ENCODE results near the gene HCST.
"Not testable (repeated sequence)": the region's sequence is repeated elsewhere in the genome, so short reads cannot be mapped to it uniquely, and the experiment has no call there.

The HCST gene

DNA sequence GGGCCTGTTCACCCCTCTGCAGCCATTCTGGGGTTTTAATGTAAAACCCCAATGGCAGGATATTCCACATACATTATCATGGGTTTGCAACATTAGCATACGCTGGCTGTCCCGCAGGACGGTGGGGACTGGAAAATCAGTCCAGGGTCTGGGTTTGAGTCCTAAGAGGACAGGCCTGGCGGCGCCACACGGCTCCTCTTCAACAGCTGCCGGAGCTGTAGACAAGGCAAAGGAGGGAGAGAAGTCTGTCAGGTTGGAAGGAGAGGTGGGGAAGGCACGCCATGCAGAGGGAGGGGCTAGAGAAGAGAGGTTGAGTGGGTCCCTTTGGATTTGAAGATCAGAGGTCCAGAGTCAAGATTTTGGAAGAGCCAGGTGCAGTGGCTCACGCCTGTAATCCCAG is 13.9 kb upstream of the HCST start:
- no peak for ATAC-seq
- TF ChIP-seq SNAI2 (CRISPR knock-in tag; IDR thresholded peaks at IDR 0.05) (no peak), ZFP30 (CRISPR knock-in tag; IDR thresholded peaks at IDR 0.05) (no peak), ISL1 (CRISPR knock-in tag; IDR thresholded peaks at IDR 0.05) (no peak), CSDC2 (CRISPR knock-in tag; IDR thresholded peaks at IDR 0.05) (no peak), ZNF70 (CRISPR knock-in tag; IDR thresholded peaks at IDR 0.05) (no peak), PPARA (CRISPR knock-in tag; IDR thresholded peaks at IDR 0.05; ENCODE audit: borderline replicate concordance) (no peak), BACH2 (CRISPR knock-in tag; IDR thresholded peaks at IDR 0.05; ENCODE audit: borderline replicate concordance) (no peak), GLIS3 (CRISPR knock-in tag; IDR thresholded peaks at IDR 0.05) (no peak)
- TF ChIP-seq, protein P1, sequence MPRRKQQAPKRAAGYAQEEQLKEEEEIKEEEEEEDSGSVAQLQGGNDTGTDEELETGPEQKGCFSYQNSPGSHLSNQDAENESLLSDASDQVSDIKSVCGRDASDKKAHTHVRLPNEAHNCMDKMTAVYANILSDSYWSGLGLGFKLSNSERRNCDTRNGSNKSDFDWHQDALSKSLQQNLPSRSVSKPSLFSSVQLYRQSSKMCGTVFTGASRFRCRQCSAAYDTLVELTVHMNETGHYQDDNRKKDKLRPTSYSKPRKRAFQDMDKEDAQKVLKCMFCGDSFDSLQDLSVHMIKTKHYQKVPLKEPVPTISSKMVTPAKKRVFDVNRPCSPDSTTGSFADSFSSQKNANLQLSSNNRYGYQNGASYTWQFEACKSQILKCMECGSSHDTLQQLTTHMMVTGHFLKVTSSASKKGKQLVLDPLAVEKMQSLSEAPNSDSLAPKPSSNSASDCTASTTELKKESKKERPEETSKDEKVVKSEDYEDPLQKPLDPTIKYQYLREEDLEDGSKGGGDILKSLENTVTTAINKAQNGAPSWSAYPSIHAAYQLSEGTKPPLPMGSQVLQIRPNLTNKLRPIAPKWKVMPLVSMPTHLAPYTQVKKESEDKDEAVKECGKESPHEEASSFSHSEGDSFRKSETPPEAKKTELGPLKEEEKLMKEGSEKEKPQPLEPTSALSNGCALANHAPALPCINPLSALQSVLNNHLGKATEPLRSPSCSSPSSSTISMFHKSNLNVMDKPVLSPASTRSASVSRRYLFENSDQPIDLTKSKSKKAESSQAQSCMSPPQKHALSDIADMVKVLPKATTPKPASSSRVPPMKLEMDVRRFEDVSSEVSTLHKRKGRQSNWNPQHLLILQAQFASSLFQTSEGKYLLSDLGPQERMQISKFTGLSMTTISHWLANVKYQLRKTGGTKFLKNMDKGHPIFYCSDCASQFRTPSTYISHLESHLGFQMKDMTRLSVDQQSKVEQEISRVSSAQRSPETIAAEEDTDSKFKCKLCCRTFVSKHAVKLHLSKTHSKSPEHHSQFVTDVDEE (CRISPR knock-in tag; IDR thresholded peaks at IDR 0.05) = no peak

GRCh38 chr19:35889370-35890112 is 12.8 kb upstream of the HCST start:
- no peak for ATAC-seq

DNA sequence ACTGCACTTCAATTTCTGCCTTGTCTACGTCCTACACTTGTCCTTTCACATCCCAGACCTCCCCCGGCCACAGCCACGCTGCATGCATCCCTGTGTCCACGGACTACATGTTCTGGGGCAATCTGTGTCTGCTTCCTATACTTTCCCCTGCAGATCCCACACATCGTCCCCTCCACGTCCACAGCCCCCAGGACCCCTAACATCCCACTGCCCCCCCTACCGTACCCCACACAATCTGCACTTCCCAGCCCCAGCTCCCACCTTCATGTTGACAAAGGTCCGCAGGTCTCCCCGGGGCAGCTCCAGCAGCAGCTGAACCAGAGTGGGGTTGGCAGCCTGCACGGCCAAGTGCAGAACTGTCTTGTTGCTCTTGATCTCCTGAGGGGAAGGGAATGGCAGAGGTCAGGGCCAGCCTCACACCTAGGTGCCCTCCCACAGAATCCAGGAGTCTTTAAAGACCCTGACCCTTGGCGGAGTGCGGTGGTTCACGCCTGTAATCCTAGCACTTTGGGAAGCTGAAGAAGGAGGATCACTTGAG is 12.1 kb upstream of the HCST start:
- TF ChIP-seq OSR1 (CRISPR knock-in tag; IDR thresholded peaks at IDR 0.05) = no peak
- TF ChIP-seq TCF4 (CRISPR knock-in tag; IDR thresholded peaks at IDR 0.05; ENCODE audit: borderline replicate concordance) = no peak
- no peak for TF ChIP-seq ZFP30 (CRISPR knock-in tag; IDR thresholded peaks at IDR 0.05)
- TF ChIP-seq BACH2 (CRISPR knock-in tag; IDR thresholded peaks at IDR 0.05; ENCODE audit: borderline replicate concordance) = no peak
- TF ChIP-seq GLIS3 (CRISPR knock-in tag; IDR thresholded peaks at IDR 0.05) = no peak
- ATAC-seq = no peak

More at GRCh38 chr19:35889370-35890112, 12.8 kb upstream of the HCST start:
- TF ChIP-seq TCF4 (CRISPR knock-in tag; IDR thresholded peaks at IDR 0.05; ENCODE audit: borderline replicate concordance) (no peak), ZFP30 (CRISPR knock-in tag; IDR thresholded peaks at IDR 0.05) (no peak), SNAI2 (CRISPR knock-in tag; IDR thresholded peaks at IDR 0.05) (no peak)
- TF ChIP-seq, protein P2, sequence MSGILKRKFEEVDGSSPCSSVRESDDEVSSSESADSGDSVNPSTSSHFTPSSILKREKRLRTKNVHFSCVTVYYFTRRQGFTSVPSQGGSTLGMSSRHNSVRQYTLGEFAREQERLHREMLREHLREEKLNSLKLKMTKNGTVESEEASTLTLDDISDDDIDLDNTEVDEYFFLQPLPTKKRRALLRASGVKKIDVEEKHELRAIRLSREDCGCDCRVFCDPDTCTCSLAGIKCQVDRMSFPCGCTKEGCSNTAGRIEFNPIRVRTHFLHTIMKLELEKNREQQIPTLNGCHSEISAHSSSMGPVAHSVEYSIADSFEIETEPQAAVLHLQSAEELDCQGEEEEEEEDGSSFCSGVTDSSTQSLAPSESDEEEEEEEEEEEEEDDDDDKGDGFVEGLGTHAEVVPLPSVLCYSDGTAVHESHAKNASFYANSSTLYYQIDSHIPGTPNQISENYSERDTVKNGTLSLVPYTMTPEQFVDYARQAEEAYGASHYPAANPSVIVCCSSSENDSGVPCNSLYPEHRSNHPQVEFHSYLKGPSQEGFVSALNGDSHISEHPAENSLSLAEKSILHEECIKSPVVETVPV (CRISPR knock-in tag; IDR thresholded peaks at IDR 0.05) = no peak

- ATAC-seq = not testable (repeated sequence)
Observed at GRCh38 chr19:35891819-35892218, 10.5 kb upstream of the HCST start.

- ATAC-seq = no peak
- TF ChIP-seq TOX (CRISPR knock-in tag; IDR thresholded peaks at IDR 0.05; ENCODE audit: borderline replicate concordance) (no peak), ZFP30 (CRISPR knock-in tag; IDR thresholded peaks at IDR 0.05) (no peak), ZC3H10 (CRISPR knock-in tag; IDR thresholded peaks at IDR 0.05) (no peak), TCF4 (CRISPR knock-in tag; IDR thresholded peaks at IDR 0.05; ENCODE audit: borderline replicate concordance) (no peak), ESRRG (CRISPR knock-in tag; IDR thresholded peaks at IDR 0.05) (no peak), BACH2 (CRISPR knock-in tag; IDR thresholded peaks at IDR 0.05; ENCODE audit: borderline replicate concordance) (no peak), ZNF565 (CRISPR knock-in tag; conservative IDR thresholded peaks at IDR 0.05; ENCODE audit: low read depth) (no peak)
Observed at GRCh38 chr19:35894342-35894741, 8.0 kb upstream of the HCST start.

DNA sequence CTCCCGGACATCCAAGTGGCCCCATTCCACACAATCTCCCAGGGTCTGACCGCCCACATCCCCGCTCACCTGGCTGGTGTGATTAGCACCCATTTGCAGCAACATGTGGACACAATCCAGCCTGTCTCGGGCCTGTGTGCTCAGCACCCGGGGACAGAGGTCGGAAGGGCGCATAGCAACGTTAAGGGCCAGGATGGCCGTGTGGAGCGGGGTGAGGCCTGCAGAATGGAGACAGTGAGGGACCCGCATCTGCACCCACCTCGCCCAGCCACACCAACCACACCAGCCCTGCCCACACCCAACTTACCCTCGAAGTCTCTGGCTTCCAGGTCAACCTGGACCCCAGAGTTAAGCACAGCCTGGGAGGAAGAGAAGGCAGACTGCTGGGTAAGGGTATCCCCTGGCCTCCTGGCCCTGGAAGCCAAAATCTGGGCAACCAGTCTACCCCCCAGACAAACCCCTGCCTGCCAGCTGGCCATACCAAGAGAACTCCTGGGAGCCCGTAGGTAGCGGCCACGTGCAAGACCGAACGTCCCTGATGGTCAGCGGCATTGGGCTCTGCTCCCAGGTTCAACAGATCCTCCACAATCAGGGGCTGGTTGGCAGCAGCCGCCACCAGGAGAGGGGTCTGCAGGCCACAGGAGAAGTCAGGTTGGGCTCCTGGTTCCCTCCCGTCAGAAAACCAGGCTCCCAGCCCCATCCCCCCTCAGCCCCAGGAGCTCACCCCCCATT is 6.3 kb upstream of the HCST start:
- no peak for ATAC-seq
- TF ChIP-seq ISL1 (CRISPR knock-in tag; IDR thresholded peaks at IDR 0.05) (no peak), TOX (CRISPR knock-in tag; IDR thresholded peaks at IDR 0.05; ENCODE audit: borderline replicate concordance) (no peak), GLIS3 (CRISPR knock-in tag; IDR thresholded peaks at IDR 0.05) (no peak), ZNF70 (CRISPR knock-in tag; IDR thresholded peaks at IDR 0.05) (no peak), RARB (CRISPR knock-in tag; IDR thresholded peaks at IDR 0.05) (no peak), POU6F1 (CRISPR knock-in tag; IDR thresholded peaks at IDR 0.05; ENCODE audit: borderline replicate concordance, low read depth) (no peak), ARNTL (CRISPR knock-in tag; IDR thresholded peaks at IDR 0.05; ENCODE audit: borderline replicate concordance, low read depth) (no peak), ZNF8 (CRISPR knock-in tag; IDR thresholded peaks at IDR 0.05) (no peak), SNAI2 (CRISPR knock-in tag; IDR thresholded peaks at IDR 0.05) (no peak)
- TF ChIP-seq, protein P2 (CRISPR knock-in tag; IDR thresholded peaks at IDR 0.05) = no peak
- TF ChIP-seq, protein P3, sequence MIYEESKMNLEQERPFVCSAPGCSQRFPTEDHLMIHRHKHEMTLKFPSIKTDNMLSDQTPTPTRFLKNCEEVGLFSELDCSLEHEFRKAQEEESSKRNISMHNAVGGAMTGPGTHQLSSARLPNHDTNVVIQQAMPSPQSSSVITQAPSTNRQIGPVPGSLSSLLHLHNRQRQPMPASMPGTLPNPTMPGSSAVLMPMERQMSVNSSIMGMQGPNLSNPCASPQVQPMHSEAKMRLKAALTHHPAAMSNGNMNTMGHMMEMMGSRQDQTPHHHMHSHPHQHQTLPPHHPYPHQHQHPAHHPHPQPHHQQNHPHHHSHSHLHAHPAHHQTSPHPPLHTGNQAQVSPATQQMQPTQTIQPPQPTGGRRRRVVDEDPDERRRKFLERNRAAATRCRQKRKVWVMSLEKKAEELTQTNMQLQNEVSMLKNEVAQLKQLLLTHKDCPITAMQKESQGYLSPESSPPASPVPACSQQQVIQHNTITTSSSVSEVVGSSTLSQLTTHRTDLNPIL (CRISPR knock-in tag; IDR thresholded peaks at IDR 0.05; ENCODE audit: low read depth) = no peak
